K562 (cell line): ENCODE measurements around the gene DPAGT1. TPM values are rescaled to one million over a fixed set of nuclear protein-coding genes. Genes with fewer than 3 reads are reported as not detected.

Source experiments
- DMBX1 ChIP-seq: fragments of 250-450 bp; sonication (Bioruptor Pico); IDR thresholded peaks from 2 replicates; pipeline ENCODE4 v1.8.0; 2022; ENCODE audit warnings: inconsistent platforms, mild to moderate bottlenecking, moderate library complexity, borderline replicate concordance
- FOXM1 ChIP-seq, 2 experiments: fragments of 450-650 bp in 1 of 2; sonication (generic) in 1 of 2; formaldehyde crosslinking in 1 of 2; IDR thresholded peaks; 2 replicates each; pipeline versions ENCODE4 v1.6.1 to v1.9.0; 2017 to 2022; ENCODE audit warnings: low read depth in 2 of 2, mild to moderate bottlenecking in 2 of 2, missing genetic modification reagents in 1 of 2, moderate library complexity in 1 of 2
- POLR2AphosphoS2 ChIP-seq: IDR thresholded peaks from 2 replicates; pipeline ENCODE4 v1.6.1; 2012; ENCODE audit warnings: low read length, improper control_type of control experiment
- XRCC3 ChIP-seq: fragments of 450-650 bp; IDR thresholded peaks from 2 replicates; pipeline ENCODE4 v1.6.1; 2017; ENCODE audit warnings: mild to moderate bottlenecking, moderate library complexity
- ZNF324 ChIP-seq: fragments of 250-450 bp; sonication (Bioruptor Pico); IDR thresholded peaks from 2 replicates; pipeline ENCODE4 v1.4.0; 2020; ENCODE audit warnings: mild to moderate bottlenecking
- ZNF592 ChIP-seq: fragments of 450-650 bp; IDR thresholded peaks from 2 replicates; pipeline ENCODE4 v1.6.1; 2017; ENCODE audit warnings: antibody characterized with exemption, mild to moderate bottlenecking
- polyA plus RNA-seq, 8 experiments: library from polyadenylated mRNA; depleted of rRNA in 4 of 8; stranded (reverse) in 5 of 8; unstranded in 3 of 8; fragments of >200 nt; fragmentation: Nextera tagmentation in 2 of 8; fragmentation: Illumina TruSeq in 1 of 8; extraction: Ambion mirVana in 2 of 8; extraction: Trizol in 1 of 8; gene quantifications; 2 replicates each; pipeline versions ENCODE4 v1.2.1 to v1.2.3, GENCODE V29; 2011 to 2014; ENCODE audit warnings: inconsistent platforms in 1 of 8, missing spikeins in 1 of 8
- total RNA-seq, 7 experiments: library from RNA; depleted of rRNA in 6 of 7; stranded (reverse); fragments of >200 nt in 6 of 7; fragmentation: Illumina TruSeq in 2 of 7; extraction: Trizol in 2 of 7; gene quantifications; 2 replicates each; pipeline versions ENCODE4 v1.2.1 to v1.2.3, GENCODE V29; 2011 to 2021; ENCODE audit warnings: low replicate concordance in 1 of 7
- TF ChIP-seq, protein P1 (sequence below), 2 experiments: fragments of 450-650 bp; IDR thresholded peaks; 2 replicates each; pipeline ENCODE4 v1.6.1; 2016

Gene DPAGT1
- total and polyA plus RNA-seq, 9 of the 15 experiments (the other 6 are each of a cell fraction or from before 2014, with no cell fraction given) = 29.9 to 135 (median 85.0) TPM

- TF ChIP-seq ZNF592 = peak; percentile 89
- TF ChIP-seq FOXM1 (IDR thresholded peaks at IDR 0.05; ENCODE audit: low read depth) = peak; percentile 64
- TF ChIP-seq FOXM1 (CRISPR knock-in tag; IDR thresholded peaks at IDR 0.05; ENCODE audit: low read depth) = no peak
- 0 out of 2 replicates have a peak, but pooled peaks have one; percentile 21 for TF ChIP-seq DMBX1
- peak; percentile 90; the same call in 1 of the 2 replicates for TF ChIP-seq POLR2AphosphoS2
- TF ChIP-seq XRCC3 = no peak
- TF ChIP-seq, protein P1, sequence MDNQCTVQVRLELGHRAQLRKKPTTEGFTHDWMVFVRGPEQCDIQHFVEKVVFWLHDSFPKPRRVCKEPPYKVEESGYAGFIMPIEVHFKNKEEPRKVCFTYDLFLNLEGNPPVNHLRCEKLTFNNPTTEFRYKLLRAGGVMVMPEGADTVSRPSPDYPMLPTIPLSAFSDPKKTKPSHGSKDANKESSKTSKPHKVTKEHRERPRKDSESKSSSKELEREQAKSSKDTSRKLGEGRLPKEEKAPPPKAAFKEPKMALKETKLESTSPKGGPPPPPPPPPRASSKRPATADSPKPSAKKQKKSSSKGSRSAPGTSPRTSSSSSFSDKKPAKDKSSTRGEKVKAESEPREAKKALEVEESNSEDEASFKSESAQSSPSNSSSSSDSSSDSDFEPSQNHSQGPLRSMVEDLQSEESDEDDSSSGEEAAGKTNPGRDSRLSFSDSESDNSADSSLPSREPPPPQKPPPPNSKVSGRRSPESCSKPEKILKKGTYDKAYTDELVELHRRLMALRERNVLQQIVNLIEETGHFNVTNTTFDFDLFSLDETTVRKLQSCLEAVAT (IDR thresholded peaks at IDR 0.05) = 0 out of 4 replicates have a peak, but pooled peaks of 1 of the 2 experiments have one; percentile 27
- TF ChIP-seq ZNF324 = 0 out of 2 replicates have a peak, but pooled peaks have one; percentile 8
These were observed 16.8 kb downstream of the DPAGT1 start, which contains the start of gene HMBS (continued) for GRCh38 chr11:119084663-119085436.
